ENCODE data around the gene THTPA.

Gene THTPA

DNA sequence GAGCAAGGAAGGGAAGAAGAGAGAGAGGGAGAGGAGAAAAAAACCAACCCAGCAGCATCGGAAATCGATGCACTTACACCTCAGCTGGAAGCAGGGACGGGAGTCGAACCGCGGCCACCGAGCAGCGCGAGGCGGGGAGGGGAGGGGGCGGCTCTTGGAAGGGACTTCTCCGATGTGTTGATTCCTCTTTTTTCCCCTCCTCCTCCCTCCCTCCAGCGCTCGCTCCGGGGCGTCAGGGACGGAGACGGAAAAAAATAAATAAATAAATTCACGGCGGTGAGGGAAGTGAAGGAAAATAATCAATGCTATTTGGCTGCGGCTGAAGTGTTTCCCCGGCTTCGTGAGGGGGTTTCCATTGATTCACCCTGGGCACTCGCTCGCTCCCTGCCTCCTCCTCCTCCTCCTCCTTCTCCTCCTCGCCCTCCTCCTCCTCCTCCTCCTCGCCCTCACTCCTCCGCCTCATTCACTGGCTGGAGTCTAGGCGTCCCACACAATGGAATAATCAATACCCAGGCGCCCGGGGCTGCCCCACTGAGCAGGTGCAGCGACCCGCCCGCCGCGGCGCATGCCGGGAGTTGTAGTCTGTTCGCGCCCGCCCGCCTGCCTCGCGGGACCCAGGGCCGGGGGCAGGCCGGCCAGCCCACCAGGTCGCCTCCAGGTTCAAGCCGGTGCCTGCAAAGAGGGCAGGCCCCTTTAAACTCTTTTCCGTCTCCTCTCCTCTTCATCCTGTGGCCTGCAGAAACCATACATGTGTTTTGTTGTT, 4.6 kb upstream of the THTPA start, which contains the start of gene ZFHX2:
TSS of gene ZFHX2 (minus strand) at position 500 of the 763 bp plus-strand sequence. CDS start 16,440 bp downstream, outside the sequence.
- DNase-seq (ENCODE audit: low read depth): peak; percentile 46

- no peak for DNase-seq (ENCODE audit: low read depth)
Observed at GRCh38 chr14:23555533-23555881, 564 bp upstream of the THTPA start.

GRCh38 chr14:23556700-23557440, 799 bp downstream of the THTPA start:
- no peak for DNase-seq (ENCODE audit: low read depth)

GRCh38 chr14:23557521-23557920, 1.4 kb downstream of the THTPA start:
- no peak for DNase-seq (ENCODE audit: low read depth)

GRCh38 chr14:23557946-23558345, 1.9 kb downstream of the THTPA start:
- DNase-seq (ENCODE audit: low read depth): no peak

DNA sequence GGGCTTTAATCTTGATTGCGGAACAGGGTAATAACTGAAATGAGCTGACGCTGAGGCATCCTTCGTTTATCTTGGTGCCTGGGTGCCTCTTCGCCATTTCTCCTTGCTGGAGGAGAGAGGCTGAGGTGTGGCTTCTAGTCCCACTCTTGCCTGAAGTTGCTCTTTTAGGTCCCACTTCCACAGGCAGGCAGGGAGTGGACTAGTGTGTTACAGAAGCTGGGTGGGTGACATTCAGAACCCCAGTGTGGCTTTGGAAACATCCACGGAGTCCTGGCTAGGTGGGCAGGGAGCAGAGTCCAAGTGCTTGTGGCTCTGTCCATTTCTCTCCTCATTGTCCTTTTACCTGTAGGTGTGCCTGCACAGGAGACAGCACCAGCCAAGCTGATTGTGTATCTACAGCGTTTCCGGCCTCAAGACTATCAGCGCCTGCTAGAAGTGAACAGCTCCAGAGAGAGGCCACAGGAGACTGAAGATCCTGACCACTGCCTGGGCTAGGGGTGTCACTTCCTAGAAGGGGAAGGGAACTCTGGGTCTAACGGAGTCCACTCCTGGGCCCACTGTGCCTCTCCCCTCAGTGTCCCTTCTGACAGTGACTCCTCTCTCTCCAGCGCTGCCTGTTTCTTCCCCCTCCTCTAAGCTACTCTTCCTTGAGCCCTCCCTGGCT, 2.4 kb downstream of the THTPA start:
- no peak for DNase-seq (ENCODE audit: low read depth)

- DNase-seq (ENCODE audit: low read depth): peak; percentile 47
Observed at GRCh38 chr14:23559010-23559925, 3.2 kb downstream of the THTPA start.

DNA sequence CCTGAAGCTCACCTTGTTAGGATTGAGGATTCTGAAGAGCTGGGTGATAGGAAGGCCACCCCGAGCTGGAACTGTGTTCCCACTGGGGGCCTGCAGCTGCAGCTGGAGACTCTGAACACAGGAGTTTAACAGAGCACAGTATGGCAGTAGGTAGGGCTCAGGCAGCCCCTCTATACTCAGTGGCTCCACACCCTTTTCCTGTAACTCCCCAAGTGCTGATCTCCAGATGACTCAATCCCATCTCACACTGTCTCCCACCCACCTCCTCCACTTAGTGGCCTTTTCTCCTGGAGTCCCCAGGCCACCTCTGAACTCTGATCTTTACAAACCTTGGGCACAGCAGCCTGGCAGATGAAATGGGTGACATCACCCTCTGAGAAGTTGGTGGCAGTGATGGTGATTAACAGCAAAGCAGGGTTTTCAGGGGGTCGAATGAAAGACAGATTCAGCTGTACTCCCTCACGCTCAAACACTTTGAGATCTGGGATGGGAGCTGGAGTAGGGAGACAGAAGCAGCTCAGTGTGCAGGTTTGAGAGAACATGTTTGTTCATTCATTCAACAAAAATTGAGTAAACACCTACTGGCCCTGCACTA, 4.0 kb downstream of the THTPA start:
- DNase-seq (ENCODE audit: low read depth): no peak

DNA sequence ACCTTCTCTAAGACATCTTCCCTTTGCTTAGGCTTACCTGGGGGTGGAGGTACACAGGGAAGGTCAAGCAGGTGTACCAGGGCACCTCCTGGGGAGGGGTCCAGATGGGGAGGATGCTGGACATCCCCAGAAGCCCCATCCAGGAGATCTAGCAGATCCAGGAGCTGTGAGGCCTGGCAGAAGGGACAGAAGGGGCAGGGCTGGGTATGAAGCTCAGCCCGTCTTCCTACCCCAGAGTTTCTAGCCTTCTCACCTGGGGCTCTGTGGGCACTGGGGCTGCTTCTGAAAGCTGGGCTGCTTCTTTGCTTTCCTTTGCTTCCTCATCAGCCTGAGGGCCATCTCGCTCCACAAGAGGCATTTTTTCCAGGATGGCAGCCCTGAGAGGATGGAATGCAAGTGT, 5.2 kb downstream of the THTPA start:
- no peak for DNase-seq (ENCODE audit: low read depth)

- no peak for DNase-seq (ENCODE audit: low read depth)
Observed at GRCh38 chr14:23561873-23562821, 6.1 kb downstream of the THTPA start.

DNA sequence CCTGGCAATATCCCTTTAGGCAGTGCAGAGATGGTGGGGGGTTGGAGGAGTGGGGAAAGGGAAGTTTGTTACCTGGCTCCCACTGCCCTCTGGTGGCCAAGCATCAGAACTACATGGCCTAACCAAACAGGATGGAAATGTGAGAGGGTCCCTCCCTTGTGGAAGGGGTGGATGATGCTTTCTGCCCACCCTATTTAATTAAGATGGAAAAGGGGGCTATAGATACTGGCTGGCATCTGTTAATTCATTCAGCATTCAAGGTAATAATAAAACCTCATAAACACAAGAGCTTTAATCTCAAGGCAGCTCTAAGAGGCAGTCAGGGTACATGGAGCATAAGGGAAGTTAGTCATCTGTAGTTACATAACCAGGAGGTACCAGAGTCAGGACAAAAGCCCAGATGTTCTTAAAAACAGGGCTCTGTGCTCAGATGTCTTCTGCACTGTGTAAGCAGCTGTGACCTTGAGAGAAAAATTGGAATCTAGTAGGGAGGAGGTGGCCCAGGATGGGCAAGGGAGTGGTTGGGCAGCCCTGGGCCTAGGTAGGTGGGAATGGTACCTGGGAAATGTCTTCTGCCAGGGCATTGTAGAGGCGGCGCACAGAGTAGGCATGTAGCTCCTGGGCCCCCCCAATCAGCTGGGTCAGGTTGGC, 6.9 kb downstream of the THTPA start:
- DNase-seq (ENCODE audit: low read depth): peak; percentile 40

DNA sequence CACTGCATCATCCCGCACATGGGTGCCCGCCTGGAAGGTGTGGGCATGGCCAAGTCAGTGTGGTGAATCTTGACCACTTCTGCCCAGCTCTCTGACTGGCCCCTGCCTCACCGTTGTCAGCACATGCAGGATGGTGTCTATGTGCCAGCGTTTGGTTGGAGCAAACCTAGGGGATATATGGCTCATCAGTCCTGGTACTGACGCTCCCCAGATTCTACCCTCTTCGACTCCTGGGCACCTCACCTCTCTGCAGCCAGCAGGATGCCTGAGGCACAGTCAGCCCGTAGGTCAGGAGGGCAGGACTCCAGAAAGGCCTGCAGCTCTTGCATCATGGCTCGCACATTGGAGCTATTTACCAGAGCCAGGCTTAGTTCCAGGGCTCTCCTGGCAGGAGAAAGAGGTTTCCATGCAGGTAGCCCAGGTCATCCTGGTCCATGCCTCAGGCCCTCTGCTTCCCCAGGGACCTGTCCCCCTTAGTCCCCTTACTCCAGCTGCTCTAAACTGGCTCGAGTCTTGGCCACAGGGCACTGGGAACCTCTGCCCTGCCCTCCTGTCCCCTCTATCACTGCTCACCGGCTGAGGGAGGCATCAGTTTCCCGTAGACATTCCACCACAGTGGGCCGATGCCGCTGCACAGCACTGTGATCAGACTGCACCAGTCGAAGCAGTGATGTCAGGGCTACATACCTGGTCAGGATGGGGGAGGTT, 7.6 kb downstream of the THTPA start:
- no peak for DNase-seq (ENCODE audit: low read depth)

GRCh38 chr14:23564181-23564812, 8.2 kb downstream of the THTPA start:
- DNase-seq (ENCODE audit: low read depth): no peak

- no peak for DNase-seq (ENCODE audit: low read depth)
Observed at GRCh38 chr14:23564876-23565275, 8.8 kb downstream of the THTPA start.

DNA sequence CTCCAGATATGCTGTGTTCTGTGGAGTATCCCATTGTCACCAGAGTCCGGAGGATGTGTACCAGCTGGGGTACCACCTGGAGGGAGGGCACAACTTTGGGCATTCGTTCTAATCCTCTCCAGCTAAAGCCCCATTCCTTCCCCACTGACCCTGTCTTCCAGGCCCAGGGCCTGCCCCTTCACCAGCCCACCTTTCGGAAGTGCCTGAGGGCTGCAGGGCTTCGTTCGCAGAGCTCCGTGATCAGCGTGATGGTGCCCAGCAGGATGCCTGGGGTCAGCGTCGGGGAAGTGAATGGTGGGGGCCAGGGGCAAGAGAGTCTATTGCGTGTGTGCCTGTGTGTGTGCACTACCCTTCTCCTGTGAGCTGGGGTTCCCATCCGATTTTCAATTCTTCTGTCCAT, 9.6 kb downstream of the THTPA start:
- no peak for DNase-seq (ENCODE audit: low read depth)

GRCh38 chr14:23566112-23566777, 10.2 kb downstream of the THTPA start:
- no peak for DNase-seq (ENCODE audit: low read depth)

- DNase-seq (ENCODE audit: low read depth): no peak
Observed at GRCh38 chr14:23566778-23567185, 10.7 kb downstream of the THTPA start.
